SU-DHL-6 (cell line): ENCODE results near the gene NT5DC3.

Source experiments
- EZH2phosphoT487 ChIP-seq: fragments of 200-600 bp; sonication (generic), shearing (Covaris generic); conservative IDR thresholded peaks from 2 replicates; pipeline ENCODE4 v1.6.1; 2018; ENCODE audit warnings: mild to moderate bottlenecking, antibody characterized with exemption, low read length, moderate library complexity, mixed read lengths
- TF ChIP-seq, protein P1 (sequence below): fragments of 200-600 bp; sonication (generic); IDR thresholded peaks from one replicate; pipeline ENCODE4 v1.5.1; 2017; ENCODE audit warnings: antibody characterized with exemption, mild to moderate bottlenecking, low read length, moderate library complexity; ENCODE audit not compliant: insufficient read depth, poor library complexity, severe bottlenecking

DNA sequence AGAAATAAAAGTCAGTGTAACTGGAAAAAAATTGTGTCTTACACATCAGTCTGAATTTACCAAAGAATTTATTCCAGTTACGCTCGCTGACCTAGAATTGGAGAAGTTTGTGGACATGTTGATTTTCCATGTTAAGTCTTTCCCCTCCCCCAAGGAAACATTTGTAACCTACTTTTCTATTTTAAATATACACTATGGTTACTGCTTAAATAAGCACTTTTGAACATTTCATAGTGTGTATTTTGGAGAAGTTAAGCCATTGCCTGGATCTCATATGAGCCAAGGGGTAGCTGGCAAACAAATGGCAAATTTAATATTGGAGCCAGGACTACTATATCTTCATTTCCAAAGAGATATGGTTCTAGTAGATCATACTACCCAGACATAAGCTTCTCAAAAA lies 42.9 kb upstream of the NT5DC3 start:
- TF ChIP-seq, protein P1, sequence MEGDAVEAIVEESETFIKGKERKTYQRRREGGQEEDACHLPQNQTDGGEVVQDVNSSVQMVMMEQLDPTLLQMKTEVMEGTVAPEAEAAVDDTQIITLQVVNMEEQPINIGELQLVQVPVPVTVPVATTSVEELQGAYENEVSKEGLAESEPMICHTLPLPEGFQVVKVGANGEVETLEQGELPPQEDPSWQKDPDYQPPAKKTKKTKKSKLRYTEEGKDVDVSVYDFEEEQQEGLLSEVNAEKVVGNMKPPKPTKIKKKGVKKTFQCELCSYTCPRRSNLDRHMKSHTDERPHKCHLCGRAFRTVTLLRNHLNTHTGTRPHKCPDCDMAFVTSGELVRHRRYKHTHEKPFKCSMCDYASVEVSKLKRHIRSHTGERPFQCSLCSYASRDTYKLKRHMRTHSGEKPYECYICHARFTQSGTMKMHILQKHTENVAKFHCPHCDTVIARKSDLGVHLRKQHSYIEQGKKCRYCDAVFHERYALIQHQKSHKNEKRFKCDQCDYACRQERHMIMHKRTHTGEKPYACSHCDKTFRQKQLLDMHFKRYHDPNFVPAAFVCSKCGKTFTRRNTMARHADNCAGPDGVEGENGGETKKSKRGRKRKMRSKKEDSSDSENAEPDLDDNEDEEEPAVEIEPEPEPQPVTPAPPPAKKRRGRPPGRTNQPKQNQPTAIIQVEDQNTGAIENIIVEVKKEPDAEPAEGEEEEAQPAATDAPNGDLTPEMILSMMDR: no peak
- TF ChIP-seq EZH2phosphoT487: no peak
